Measurements from ENCODE around the gene LYZ.
"Not testable (repeated sequence)": the region's sequence is repeated elsewhere in the genome, so short reads cannot be mapped to it uniquely, and the experiment has no call there.

The LYZ gene

GRCh38 chr12:69348162-69348938, at the start of gene LYZ:
Gene LYZ, plus strand, starts transcription at chr12:69348381. Its CDS starts 28 bp downstream, at chr12:69348409.
- no peak for DNase-seq

DNA sequence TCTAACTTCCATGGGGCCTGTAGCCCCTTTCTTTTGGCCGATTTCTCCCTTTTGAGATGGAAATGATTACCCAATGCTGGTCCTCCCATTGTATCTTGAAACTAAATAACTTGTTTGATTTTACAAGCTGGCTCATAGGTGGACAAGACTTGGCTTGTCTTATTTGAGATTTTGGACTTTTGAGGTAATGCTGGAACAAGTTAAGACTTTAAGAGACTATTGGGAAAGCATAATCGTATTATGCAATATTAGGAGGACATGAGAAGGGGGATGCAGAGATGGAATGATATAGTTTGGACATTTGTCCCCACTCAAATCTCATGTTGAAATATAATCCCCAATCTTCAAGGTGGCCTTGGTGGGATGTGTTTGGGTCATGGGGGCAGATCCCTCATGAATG, 49.2 kb upstream of the LYZ start:
- no peak for DNase-seq

- no peak for DNase-seq
Observed at GRCh38 chr12:69304284-69304683, 43.9 kb upstream of the LYZ start.

DNA sequence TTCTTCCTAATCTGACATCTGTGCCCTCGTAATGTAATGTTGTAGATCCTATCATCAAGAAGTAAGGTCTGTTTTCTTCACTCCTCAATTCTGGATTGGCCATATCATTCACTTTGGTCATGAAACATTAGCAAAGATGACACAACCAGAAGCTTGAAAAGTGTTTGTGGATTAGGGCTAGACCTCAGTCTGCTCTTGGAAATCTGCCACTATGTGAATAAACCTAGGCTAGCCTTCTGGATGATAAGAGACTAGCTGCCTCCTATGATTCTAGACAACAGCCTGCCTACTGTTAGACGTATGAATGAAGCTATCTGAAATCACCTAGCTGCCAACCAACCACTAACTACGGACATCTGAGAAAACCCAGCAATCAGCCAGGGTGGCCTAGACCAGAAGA, 38.7 kb upstream of the LYZ start:
- no peak for DNase-seq

- no peak for DNase-seq
Observed at GRCh38 chr12:69313209-69313608, 35.0 kb upstream of the LYZ start.

GRCh38 chr12:69316784-69317183, 31.4 kb upstream of the LYZ start:
- DNase-seq, result not testable (repeated sequence)

- DNase-seq, result not testable (repeated sequence)
Observed at GRCh38 chr12:69317233-69317632, 30.9 kb upstream of the LYZ start.

GRCh38 chr12:69318225-69318624, 30.0 kb upstream of the LYZ start:
- no peak for DNase-seq

DNA sequence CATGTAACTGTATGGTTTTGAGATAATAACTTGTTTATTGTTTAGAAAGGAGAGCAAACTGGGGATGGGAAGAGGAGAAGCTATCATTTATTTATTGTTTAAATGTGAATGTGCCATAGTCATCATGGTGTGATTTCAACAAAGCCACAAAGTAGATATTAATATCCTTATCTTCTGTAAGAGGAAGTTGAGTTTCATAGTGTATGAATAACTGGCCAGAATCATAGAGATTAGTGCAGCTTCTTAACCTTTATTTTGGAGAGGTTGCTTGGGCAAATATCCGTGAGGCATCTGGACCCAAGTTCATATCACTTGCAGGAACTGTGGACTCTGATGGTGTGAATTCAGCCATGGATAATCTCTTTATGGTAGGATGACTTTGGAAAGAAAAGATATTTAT, 26.8 kb upstream of the LYZ start:
- no peak for DNase-seq

DNA sequence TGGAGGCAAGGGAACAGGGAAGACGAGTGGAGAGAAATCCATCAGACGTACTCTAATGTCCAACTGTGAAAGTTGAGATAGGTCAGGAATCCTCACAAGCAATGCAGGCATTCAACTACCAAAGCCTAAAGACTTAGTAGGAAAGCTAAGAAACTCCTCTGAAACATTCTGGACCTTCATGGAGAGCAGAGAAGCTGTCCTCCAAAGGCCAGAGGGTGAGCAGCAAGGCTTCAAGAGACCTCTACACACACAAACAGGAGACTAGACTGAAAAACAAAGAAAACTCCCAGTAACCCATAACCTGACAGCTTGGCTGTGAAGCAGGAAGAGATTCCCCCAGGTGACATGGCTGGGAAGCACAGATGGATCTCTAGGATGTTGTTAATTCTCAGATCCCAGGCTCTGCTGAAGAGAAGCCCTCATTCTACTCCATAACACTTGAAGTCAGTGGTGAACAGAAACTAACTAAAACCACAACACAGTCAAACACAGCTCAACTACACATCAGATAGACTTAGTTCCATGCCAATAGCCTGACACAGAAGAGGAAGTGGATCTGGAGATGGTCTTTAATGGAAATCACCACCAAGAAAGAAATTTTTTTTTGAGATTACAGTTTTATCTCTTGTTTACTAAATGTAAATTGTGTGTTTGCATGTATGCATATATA, 23.2 kb upstream of the LYZ start:
- DNase-seq, result no peak

DNA sequence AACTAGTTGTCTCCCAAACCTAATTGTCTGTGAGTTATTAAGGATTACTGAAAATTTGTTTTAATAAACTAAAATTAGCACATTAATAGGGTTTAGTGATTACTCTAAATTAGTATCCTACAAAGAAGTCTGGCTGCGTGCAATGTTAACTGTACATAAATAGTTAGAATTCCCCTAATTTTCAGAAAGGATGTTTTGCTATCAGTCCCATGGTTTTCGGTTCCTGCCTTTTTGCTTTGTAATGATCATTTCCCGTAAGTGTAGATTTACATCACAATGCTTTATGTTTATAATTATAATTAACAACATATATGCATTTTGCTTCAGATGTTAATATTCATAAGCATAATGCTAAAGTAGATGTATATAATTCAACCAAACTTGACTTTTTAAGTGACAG, 19.8 kb upstream of the LYZ start:
- DNase-seq, result no peak

GRCh38 chr12:69329669-69330428, 18.3 kb upstream of the LYZ start:
- no peak for DNase-seq

DNA sequence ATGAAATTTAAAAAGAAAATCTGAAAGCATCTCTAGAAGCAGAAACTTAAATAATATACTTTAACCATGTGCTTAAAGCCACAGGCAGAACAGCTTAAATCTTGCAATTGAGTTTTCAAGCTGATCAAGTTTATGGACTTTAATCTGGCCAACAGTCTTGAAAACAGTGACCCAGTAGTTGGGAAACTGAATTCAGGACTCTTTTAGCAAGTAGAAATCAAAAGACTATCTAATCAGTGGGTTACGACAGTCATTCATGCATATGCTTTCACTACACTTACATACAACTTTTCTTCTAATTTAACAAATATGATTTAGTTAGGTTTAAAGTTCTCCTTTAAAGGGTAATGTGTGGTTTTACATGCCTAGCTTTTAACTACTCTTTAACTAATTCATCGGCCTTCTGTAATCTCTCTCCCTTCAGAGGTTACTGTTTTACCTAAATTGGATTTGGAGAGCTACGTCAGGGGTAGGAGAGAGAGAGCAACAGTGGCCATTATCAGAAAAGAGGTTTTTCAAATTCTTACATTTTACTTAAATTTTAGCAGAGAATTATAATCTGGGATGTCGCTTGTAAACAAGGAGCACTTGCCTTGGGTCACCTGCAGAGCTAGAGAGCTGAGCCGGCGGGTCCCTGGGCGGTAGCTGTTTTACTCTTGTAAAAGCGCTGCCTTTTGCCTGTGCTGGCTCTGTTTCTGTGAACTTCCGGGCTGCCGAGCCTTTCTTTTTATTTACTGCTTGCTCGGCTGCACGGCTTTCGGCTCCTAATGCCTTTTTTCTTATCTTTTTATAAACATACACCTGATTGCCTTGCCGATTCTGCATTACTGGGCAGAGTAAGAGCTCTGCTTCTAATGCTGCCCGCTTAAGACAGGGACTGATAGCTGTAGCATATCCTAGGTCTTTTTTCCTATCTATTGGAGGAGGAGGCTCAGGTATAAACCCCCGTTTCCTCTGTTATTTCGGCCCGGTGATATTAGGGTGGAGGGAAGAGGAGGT, 17.4 kb upstream of the LYZ start:
- DNase-seq, result no peak

GRCh38 chr12:69331519-69331908, 16.7 kb upstream of the LYZ start:
- DNase-seq, result no peak

GRCh38 chr12:69331909-69332684, 16.1 kb upstream of the LYZ start:
- no peak for DNase-seq

DNA sequence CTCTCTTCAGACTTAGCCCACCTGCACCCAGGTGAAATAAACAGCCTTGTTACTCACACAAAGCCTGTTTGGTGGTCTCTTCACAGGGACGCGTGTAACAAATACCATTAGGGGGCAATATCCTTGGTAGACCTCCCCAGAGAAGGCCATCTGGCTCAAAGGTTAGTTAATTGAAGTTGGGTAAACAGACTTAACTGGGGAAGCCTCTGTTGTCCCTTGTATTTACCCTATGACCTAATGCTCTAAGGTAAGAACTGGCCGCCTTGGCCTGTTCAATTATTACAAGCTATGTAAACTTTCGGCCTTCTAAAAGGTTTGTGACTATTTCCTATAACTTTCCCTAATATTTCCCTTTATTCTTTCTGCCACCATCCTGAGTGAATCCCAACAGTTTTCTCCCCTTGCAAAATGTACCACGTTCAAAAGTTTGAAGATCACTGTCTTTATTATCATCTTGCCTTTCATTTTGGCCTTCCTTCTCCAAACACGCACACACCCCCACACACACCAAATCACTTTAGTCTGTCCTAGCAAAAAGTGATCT, 15.3 kb upstream of the LYZ start:
- no peak for DNase-seq

GRCh38 chr12:69334158-69334557, 14.0 kb upstream of the LYZ start:
- no peak for DNase-seq

GRCh38 chr12:69337311-69338090, 10.7 kb upstream of the LYZ start:
- DNase-seq, result no peak

DNA sequence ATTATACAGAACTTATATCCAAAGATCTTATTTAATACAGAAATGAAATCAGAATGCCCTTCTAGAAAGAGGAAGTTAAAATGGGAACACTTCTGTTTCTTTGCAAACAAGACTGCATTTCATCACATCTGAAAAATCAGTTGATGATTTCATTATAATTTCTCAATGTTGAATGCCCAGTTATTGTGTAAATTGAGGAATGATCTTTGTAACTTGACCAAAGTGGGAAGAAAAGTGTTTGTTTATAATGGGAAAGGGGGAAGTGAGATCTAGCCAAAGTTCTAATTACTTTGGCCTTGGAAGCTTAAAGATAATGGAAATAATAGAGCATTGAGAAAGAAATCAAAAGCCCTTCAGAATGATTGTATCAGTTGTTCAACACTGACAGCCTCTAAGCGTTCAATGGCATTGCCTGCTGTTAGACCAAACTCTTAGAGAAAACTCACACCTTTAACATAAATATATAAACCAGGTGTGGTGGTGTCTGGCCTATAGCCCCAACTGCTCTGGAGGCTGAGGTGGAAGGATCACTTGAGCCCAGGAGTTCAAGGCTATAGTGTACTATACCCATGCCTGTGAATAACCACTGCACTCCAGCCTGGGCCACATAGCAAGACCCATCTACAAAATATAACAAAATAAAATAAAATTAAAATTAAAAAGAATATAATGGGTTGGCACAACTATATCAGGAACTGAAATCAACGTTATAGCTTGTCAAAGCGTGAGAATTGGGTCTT, 9.9 kb upstream of the LYZ start:
- no peak for DNase-seq

DNA sequence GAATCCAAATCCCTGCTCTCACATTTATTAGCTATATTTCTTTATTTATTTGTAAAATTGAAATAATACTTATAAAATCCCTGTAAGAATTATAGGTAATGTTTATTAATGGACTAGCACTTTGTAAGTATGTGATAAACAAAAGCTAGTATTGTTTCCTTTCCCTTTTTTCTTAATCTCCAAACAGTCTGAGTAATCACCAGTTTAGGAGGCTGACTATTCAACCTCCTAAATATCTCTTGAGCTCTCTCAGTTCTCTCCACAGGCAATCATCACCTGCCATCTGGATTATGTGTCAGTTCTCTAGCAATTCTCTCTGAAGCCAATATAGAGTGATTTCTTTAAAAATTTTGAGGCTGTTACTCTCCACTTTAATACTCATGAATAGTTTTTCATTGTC, 9.2 kb upstream of the LYZ start:
- no peak for DNase-seq

Measured in amniotic stem cell (primary cell).